GM19035 (cell line): ENCODE results near the gene CFAP97D1.

Experiments used
- ATAC-seq: cut with Tn5 transposase; IDR thresholded peaks from one replicate; pipeline ENCODE4 v1.9.1; 2021; ENCODE audit not compliant: unreplicated experiment

Gene CFAP97D1

GRCh38 chr17:43823350-43824084 is 43.3 kb downstream of the CFAP97D1 start:
- no peak for ATAC-seq

DNA sequence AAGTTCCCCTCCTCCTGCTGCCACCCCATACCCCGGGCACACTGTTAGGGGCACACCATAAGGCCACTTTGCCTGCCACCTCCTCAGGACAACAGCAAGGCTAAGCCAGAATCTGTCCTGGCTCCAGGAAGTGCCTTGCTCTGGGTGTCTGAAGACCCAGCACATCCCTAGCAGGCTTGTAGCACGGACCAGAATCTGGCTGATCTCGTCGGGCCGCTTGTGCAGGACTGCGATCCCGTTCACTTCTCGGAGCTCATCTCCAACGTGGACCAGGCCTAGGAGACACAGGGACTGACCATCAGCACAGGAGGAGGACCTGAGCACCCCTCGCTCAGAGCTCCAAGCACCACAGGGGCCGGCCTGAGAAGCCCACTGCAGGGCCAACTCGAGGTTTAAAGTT is 45.3 kb downstream of the CFAP97D1 start:
- no peak for ATAC-seq

DNA sequence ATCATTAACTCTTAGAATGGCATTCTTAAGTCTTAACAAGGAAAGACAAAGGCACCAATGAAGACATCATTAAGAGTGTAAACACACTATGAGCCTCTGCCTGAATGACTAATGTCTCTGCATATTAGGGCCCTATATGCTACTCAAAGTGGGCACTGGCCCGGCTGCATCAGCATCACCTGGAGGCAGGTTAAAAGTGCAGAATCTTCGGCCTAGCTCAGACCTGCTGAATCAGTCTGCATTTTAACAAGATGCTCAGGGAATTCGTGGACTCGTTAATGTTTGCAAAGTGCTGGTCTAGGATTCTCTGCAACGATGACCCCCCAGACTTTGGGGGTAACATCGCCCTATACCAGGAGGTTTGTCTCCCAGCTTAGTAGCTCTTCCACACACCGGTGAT is 46.0 kb downstream of the CFAP97D1 start:
- ATAC-seq = no peak

DNA sequence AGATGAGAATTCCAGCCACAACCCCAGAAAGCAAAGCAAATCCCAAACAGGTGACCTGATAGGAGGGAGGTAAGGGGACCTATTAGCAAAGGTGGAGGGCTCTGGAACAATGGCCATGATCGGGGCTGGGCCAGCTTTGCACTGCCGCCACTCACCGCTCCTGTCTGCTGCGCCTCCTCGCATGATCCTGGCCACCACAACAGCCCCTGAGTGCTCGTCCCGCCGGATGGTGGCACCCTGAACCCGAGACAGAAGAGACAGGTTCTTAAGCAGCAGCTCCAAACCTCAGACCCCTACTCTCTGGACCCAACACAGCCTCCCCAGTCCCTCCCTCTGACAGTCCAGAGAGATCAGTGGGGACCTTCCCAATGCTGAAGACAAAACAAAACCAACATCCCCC is 47.4 kb downstream of the CFAP97D1 start:
- no peak for ATAC-seq

DNA sequence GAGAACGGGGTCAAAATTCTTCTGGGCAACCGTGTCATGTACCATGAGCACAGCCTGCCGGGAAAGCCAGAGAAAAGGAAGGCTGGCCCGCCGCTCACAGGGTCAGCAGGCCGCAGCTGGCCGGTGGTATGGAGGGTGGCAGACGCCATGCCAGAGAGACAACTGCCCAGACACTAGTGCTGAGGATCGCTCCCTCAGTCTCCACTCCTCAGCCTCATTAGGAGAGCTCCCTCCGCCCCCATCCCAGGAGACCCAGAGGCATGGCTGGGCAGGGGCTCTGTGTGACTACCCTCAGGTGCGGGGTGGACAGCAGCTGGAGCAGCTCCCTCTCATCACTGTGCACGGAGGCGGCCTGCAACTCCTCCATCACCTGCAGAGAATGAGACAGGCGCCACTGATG is 49.5 kb downstream of the CFAP97D1 start:
- no peak for ATAC-seq

DNA sequence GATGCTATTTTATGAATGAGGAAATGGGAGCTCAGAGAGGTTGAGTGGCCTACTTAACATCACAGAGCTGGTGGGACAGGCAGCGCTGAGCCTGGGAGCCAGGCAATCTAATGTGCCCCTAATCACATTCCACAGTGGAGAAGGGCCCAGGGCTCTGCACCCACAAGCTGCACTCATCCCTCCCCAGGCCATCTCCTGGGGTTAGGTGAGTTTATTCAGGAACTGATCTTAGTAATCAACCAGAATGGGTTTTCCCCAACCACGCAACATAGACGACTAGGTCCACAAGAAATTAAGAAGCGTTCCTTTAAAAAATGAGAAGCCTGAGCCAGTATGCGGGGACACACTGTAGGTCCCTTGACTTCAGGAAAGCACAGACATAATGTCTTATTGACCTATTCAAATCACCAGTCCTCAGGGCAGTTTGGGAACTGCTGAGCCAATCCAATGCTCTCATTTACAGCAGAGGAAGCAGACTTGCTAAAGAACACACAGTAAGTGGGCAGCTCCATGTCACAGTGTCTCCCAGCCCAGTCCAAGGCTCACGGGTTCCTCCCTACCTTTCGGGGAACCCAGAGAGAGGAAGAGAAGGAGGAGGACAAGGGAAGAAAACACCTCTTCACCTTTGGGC is 50.4 kb downstream of the CFAP97D1 start:
- no peak for ATAC-seq

GRCh38 chr17:43831633-43832032 is 51.4 kb downstream of the CFAP97D1 start:
- ATAC-seq = no peak

DNA sequence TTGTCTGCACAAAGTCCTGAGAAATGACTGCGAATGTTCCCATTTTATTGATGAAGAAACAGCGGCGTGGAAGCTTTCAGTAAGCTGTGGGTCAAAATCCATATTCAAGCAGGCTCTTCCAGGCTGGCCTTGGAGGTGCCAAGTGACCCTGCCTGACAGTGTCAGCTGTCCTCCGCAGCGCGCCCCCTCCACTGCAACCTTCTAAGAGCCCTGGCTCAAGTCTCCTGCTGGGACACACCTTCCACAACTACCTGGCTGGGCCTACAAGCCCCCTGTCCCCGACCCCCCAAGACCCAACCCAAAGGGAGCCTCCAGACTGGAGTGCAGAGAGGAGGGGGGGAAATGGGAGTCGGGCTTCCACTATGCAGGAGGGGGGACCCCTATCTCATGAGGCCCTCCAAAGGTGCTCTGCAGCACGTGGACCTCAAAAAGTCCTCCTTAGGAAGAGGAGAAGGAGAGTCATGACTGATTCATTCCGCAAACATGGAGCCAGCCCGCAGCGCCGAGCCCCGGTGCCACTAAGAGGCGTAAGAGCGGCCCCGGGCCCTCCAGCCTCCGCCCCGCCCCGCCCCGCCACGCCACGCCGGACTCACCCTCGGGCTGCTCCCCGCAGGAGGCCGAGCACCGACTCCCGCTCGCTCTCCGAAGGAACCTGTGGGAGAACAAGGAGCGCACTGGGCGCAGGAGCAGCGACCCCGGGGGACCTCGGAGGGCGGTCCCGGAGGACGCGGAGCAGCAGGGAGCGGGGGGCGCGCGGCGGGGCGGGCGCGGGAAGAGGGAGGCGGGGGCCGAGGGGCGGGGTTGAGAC is 52.1 kb downstream of the CFAP97D1 start:
- no peak for ATAC-seq

DNA sequence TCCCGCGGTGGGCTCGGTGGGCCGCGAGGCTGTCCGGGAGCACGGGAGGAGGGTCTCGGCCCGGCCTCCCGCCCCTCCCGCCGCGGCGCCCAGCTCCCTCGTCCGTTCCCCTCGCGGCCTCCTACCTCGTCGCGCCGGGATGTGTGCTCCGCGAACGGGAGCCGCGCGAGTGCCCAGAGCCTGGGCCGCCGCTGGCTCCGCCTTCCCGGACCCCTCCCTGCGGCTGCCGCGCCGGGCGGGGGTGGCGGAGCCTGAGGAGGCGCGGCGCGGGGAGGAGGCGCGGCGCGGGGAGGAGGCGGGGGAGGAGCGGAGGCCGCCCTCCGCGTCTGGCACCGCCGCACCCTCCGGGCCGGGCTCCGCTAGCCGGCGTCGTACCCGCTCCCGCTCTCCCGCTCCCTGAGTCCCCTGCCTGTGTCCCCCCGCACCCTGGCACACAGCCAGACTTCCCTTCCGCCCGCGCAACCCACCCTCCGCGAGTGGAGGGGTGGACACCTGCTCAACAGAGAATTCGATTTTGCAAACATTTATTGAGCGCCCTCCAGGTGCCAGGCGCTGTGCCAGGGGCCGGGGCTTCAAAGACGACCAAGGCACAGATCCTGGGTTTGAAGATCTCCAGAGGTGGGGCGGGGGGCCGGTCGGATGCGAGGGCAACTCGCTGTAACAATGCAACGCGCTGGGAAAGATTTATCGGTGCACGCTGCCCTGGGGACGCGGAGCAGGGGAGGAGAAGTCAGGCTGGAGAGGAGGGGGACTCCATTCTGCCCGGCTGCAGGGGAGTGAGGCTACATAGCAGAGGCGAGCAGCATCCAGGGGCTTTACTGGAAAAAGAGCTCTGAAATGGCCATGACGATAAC is 53.0 kb downstream of the CFAP97D1 start, which contains the start of gene MPP3:
MPP3 (minus strand) TSS at position 171 of the 854 bp plus-strand sequence. CDS start 1,240 bp downstream, outside the sequence.
- no peak for ATAC-seq

GRCh38 chr17:43834106-43834505 is 53.9 kb downstream of the CFAP97D1 start:
- no peak for ATAC-seq
